ENCODE results near the gene ZBTB8B. TPM values are rescaled to one million over a fixed set of nuclear protein-coding genes. Genes with fewer than 3 reads are reported as not detected.

ZBTB8B gene
- total and polyA plus RNA-seq, 10 of the 15 experiments (the other 5 are each of a cell fraction or from before 2014, with no cell fraction given), result under 0.01 to 0.04 (median 0.01) TPM; not detected in 4

- TF ChIP-seq PBX3 (IDR thresholded peaks at IDR 0.05; ENCODE audit: insufficient replicate concordance, low read depth, low read length) (no peak), ETV6 (conservative IDR thresholded peaks at IDR 0.05 in 1 of 2, IDR thresholded peaks at IDR 0.05 in 1 of 2; ENCODE audit: borderline replicate concordance in 1 of 2, low read depth in 1 of 2) (no peak), BCLAF1 (IDR thresholded peaks at IDR 0.05) (no peak), POLR2A (IDR thresholded peaks at IDR 0.05; ENCODE audit: low read depth, low read length) (no peak), BCL11A (IDR thresholded peaks at IDR 0.05; ENCODE audit: low read depth, low read length) (no peak)
Measured at GRCh38 chr1:32503153-32503552, 38.3 kb downstream of the ZBTB8B start (continued).

- no peak overlapping the region for H3K4me2 ChIP-seq (ENCODE audit: control insufficient read depth, insufficient read depth)
- no peak overlapping the region for H3K9ac ChIP-seq (ENCODE audit: control insufficient read depth, insufficient read depth, low read length)
- ChIA-PET POLR2A (interaction anchor here (0.6 kb wide), 1 partner anchor 47 kb away, joined by 4 read pairs; no protein-coding TSS in a partner anchor), RAD21 (ENCODE audit: unreplicated experiment) (no interaction called here), CTCF (interaction anchor here (0.7 kb wide), 1 partner anchor 198 kb away, joined by 4 read pairs; no protein-coding TSS in a partner anchor), SMC1A (ENCODE audit: uncharacterized antibody, unreplicated experiment) (interaction anchor here (1.8 kb wide), 1 partner anchor 28 kb away, joined by 3 read pairs; no protein-coding TSS in a partner anchor)
- 76% methylated on average over 3 of the region's 4 CpGs for WGBS (ENCODE audit: insufficient coverage, insufficient replicate concordance, low lambda C conversion rate, missing lambda C conversion rate)
- ATAC-seq (no peak), FAIRE-seq (no peak), DNase-seq (ENCODE audit: low read depth, low spot score) (no peak)
- intact Hi-C loops (cut with micrococcal nuclease; ENCODE audit: unreplicated experiment) (no loop called here), in situ Hi-C loops (cut with MboI) (no loop called here)
- no peak overlapping the region for H2AFZ ChIP-seq (ENCODE audit: control insufficient read depth, low read depth, low read length)
- H3K9me3 ChIP-seq (replicated peaks; ENCODE audit: control insufficient read depth, insufficient read depth, low read length), result no peaks in the 10 kb centered on the region
- BruUV-seq (replicated peaks), result no TSS peak
- no peaks in the 10 kb centered on the region for H4K20me1 ChIP-seq (ENCODE audit: control insufficient read depth, insufficient read depth)
- H3K4me3 ChIP-seq, result no peak overlapping the region
- no peak overlapping the region for H3K27ac ChIP-seq (ENCODE audit: control insufficient read depth, insufficient read depth)
- no peaks in the 10 kb centered on the region for H3K27me3 ChIP-seq (replicated peaks in 1 of 2; ENCODE audit: control insufficient read depth in 2 of 2, insufficient read depth in 2 of 2, low read length in 1 of 2)
- H3K36me3 ChIP-seq (ENCODE audit: control insufficient read depth in 2 of 2, insufficient read depth in 2 of 2, low read length in 1 of 2), result no peaks in the 10 kb centered on the region
- TF ChIP-seq NBN (IDR thresholded peaks at IDR 0.05) (no peak), HDAC6 (IDR thresholded peaks at IDR 0.05; ENCODE audit: unreplicated experiment) (no peak), TCF12 (IDR thresholded peaks at IDR 0.05; ENCODE audit: low read depth, low read length) (no peak), SUPT20H (IDR thresholded peaks at IDR 0.05; ENCODE audit: borderline replicate concordance, control insufficient read depth, low read depth, low read length) (no peak), ZBTB11 (CRISPR knock-in tag; IDR thresholded peaks at IDR 0.05) (no peak), IRF3 (IDR thresholded peaks at IDR 0.05) (no peak)
- H3K79me2 ChIP-seq (ENCODE audit: control insufficient read depth, insufficient read depth, low read length), result no peaks in the 10 kb centered on the region
- no peaks in the 10 kb centered on the region for H3K4me1 ChIP-seq (ENCODE audit: control insufficient read depth, insufficient read depth, low read length)
Measured at GRCh38 chr1:32507021-32507420, 42.1 kb downstream of the ZBTB8B start.
